Testis (tissue), 3 donors: ENCODE results near the gene SND1. TPM values are rescaled to one million over a fixed set of nuclear protein-coding genes. Genes with fewer than 3 reads are reported as not detected.

Experiments used
- DNase-seq: peaks from one replicate; pipeline ENCODE4 v3.0.0-alpha.2; 2019
- H3K27ac ChIP-seq, 2 donors: fragments of 200-600 bp; sonication (generic); one replicate each; pipeline ENCODE4 v1.5.1; 2019
- H3K27me3 ChIP-seq: fragments of 200-600 bp; sonication (generic); one replicate; pipeline ENCODE4 v1.5.1; 2019
- H3K36me3 ChIP-seq: fragments of 200-600 bp; sonication (generic); one replicate; pipeline ENCODE4 v1.5.1; 2017; ENCODE audit warnings: low read depth; ENCODE audit errors: missing control alignments
- H3K4me1 ChIP-seq: fragments of 200-600 bp; sonication (generic); one replicate; pipeline ENCODE4 v1.5.1; 2019
- H3K4me3 ChIP-seq, 2 donors: fragments of 200-600 bp; sonication (generic); one replicate each; pipeline ENCODE4 v1.5.1; 2017 to 2019
- H3K9me3 ChIP-seq: fragments of 200-600 bp; sonication (generic); one replicate; pipeline ENCODE4 v1.5.1; 2017
- POLR2A ChIP-seq: fragments of 450-650 bp; IDR thresholded peaks from one replicate; pipeline ENCODE4 v1.6.1; 2017; ENCODE audit warnings: antibody characterized with exemption, mild to moderate bottlenecking, moderate library complexity
- WGBS, 2 donors: methylation state at CpG; one replicate each; pipeline ENCODE4 v1.1.5; 2018; 5-methylcytosine and 5-hydroxymethylcytosine counted together
- intact Hi-C: fragments of 100-400 bp; cut with DNase I; formaldehyde crosslinking; loops from one replicate; pipeline ENCODE4 v1.15.1; 2023; ENCODE audit warnings: low total_unique reads
- polyA plus RNA-seq: library from polyadenylated mRNA; stranded (reverse); fragments of 350-450 nt; fragmentation: Illumina TruSeq; extraction: RNeasy Lipid Tissue Mini Kit (QIAGEN cat#74804); gene quantifications from one replicate; pipeline ENCODE4 v1.2.3, GENCODE V29; 2014; ENCODE audit warnings: low read depth, low replicate concordance; ENCODE audit not compliant: insufficient read depth
- total RNA-seq, 2 donors: library from RNA; depleted of rRNA; stranded (reverse); fragments of >200 nt; gene quantifications; one replicate each; pipeline ENCODE4 v1.2.3, GENCODE V29; 2016
- TF ChIP-seq, protein P1 (sequence below), 3 experiments: fragments of 450-650 bp in 2 of 3; fragments of 200-600 bp in 1 of 3; sonication (generic) in 1 of 3; IDR thresholded peaks; one replicate each; pipeline ENCODE4 v1.5.1; 2016 to 2019; ENCODE audit warnings: antibody characterized with exemption in 3 of 3, mild to moderate bottlenecking in 2 of 3, moderate library complexity in 1 of 3

Gene SND1
- total and polyA plus RNA-seq, 3 donors from 2014 or later = 132 to 207 (median 179) TPM

DNA sequence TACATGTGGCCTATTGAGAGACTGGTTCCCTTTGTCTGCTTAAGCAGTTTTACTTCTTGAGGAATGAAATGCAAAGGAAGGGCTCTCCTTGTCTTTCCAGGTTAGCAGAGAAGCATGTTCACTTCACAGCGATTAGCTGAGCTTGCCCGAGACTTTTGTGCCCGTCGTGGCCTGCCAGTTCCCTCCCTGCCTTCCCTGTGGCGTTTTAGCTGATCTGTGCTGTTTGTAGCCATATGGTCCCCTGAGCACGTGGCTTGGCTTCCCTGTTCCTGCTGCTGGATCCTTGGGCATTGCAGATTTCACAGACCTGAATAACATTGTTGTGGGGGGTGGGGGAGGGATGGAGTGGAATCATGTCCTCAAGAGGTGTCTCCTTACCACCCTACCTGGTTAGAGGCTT, 61.8 kb downstream of the SND1 start:
- no peaks in the 10 kb centered on the region for H3K4me1 ChIP-seq
- H3K36me3 ChIP-seq = no peaks in the 10 kb centered on the region
- no peak for DNase-seq
- H3K9me3 ChIP-seq = no peaks in the 10 kb centered on the region
- WGBS, 2 donors = 82 to 83% methylated on average over 6 of the region's 6 CpGs
- H3K4me3 ChIP-seq = no peak overlapping the region
- TF ChIP-seq POLR2A = no peak
- TF ChIP-seq, protein P1, sequence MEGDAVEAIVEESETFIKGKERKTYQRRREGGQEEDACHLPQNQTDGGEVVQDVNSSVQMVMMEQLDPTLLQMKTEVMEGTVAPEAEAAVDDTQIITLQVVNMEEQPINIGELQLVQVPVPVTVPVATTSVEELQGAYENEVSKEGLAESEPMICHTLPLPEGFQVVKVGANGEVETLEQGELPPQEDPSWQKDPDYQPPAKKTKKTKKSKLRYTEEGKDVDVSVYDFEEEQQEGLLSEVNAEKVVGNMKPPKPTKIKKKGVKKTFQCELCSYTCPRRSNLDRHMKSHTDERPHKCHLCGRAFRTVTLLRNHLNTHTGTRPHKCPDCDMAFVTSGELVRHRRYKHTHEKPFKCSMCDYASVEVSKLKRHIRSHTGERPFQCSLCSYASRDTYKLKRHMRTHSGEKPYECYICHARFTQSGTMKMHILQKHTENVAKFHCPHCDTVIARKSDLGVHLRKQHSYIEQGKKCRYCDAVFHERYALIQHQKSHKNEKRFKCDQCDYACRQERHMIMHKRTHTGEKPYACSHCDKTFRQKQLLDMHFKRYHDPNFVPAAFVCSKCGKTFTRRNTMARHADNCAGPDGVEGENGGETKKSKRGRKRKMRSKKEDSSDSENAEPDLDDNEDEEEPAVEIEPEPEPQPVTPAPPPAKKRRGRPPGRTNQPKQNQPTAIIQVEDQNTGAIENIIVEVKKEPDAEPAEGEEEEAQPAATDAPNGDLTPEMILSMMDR (IDR thresholded peaks at IDR 0.05) = no peak
- H3K27ac ChIP-seq = no peak overlapping the region
- no peaks in the 10 kb centered on the region for H3K27me3 ChIP-seq
- intact Hi-C loops = no loop called here

DNA sequence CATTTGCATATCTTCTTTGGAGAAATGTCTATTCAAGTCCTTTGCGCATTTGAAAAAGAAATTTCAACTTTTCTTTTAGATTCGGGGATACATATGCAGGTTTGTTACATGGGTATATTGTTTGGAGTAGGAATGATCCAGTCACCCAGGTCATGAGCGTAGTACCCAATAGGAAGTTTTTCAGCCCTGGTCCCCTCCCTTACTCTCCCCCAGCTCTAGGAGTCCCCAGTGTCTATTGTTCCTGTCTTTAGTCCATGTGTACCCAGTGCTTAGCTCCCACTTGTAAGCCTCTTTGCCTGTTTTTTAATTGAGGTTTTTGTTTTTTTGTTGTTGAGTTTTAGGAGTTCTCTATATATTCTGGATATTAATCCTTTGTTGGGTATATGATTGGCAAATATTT, 63.3 kb downstream of the SND1 start:
- TF ChIP-seq POLR2A = no peak
- TF ChIP-seq, protein P1 (IDR thresholded peaks at IDR 0.05) = no peak
- no peak overlapping the region for H3K27ac ChIP-seq
- no peaks in the 10 kb centered on the region for H3K36me3 ChIP-seq
- H3K4me1 ChIP-seq = no peaks in the 10 kb centered on the region
- H3K27me3 ChIP-seq = no peaks in the 10 kb centered on the region
- no peak for DNase-seq
- WGBS, 2 donors = 62 to 97% methylated on average over 3 of the region's 3 CpGs
- no peak overlapping the region for H3K4me3 ChIP-seq
- intact Hi-C loops = no loop called here
- no peaks in the 10 kb centered on the region for H3K9me3 ChIP-seq

- DNase-seq = no peak
- H3K9me3 ChIP-seq = no peaks in the 10 kb centered on the region
- TF ChIP-seq, protein P1 (IDR thresholded peaks at IDR 0.05) = no peak
- TF ChIP-seq POLR2A = no peak
- H3K27ac ChIP-seq = no peak overlapping the region
- no peaks in the 10 kb centered on the region for H3K36me3 ChIP-seq
- intact Hi-C loops = no loop called here
- no peaks in the 10 kb centered on the region for H3K27me3 ChIP-seq
- no peaks in the 10 kb centered on the region for H3K4me1 ChIP-seq
- 93 to 94% methylated on average over 1 of the region's 1 CpG for WGBS, 2 donors
- no peak overlapping the region for H3K4me3 ChIP-seq
These were observed 63.9 kb downstream of the SND1 start for GRCh38 chr7:127715901-127716300.

DNA sequence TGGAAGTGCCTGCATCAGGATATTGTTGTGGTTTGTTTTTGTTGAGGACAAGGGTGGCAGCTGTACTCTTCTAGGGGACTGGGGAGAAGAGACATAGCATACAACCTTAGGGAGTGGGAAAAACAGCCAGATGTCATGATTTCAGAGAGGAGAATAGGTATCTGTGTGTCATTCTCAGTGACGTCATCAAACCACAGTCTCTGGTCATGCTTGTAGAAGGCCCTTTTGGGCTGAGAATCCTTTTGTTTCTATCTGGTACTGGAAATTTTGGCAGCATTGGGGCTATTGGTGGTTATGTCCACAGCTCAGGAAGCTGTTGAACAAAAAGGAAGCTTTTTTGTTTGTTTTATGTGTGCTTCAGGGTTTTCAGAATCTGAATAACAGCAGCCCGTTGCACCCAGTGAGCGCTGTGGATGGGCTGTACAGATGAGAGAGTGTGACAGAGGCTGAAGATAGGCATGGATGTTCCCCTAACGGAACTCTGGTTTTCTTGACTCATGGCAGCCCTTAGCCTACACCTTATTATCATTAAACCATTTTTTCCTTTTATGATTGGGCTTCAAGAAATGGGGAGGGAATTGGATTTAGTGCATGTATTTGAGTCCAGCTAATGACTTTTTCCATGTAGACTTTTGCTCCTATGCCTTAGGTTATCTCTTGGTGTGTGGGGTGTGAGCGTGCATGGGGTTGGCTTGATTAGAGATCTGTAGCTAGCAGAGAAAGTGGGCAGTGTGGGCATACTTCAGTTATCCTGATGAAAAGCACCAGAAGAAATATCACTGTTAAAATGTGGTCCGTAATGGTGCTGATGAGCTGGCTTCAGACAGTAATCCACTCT, 65.7 kb downstream of the SND1 start:
- 95 to 96% methylated on average over 6 of the region's 6 CpGs for WGBS, 2 donors
- TF ChIP-seq, protein P1 (IDR thresholded peaks at IDR 0.05) = no peak
- TF ChIP-seq POLR2A = no peak
- H3K36me3 ChIP-seq = no peaks in the 10 kb centered on the region
- no peak overlapping the region for H3K27ac ChIP-seq
- no peaks in the 10 kb centered on the region for H3K27me3 ChIP-seq
- no peak for DNase-seq
- H3K9me3 ChIP-seq = no peaks in the 10 kb centered on the region
- H3K4me1 ChIP-seq = no peaks in the 10 kb centered on the region
- H3K4me3 ChIP-seq = no peak overlapping the region
- intact Hi-C loops = no loop called here

DNA sequence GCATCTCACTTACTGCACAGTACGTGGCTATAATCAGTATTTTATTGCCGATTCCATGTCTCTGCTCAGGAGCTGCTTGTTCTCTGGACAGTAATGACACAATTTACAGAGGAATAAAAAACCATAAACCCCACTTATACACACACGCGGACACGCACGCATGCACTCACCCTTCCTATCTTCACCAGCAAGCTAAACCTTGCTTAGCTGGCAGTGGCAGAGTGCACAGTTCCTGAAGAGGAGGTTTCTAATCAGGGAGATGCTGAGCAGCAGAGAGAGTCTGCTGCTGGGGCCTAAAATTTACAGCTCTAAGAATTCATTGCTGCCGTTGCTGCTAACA, 66.3 kb downstream of the SND1 start:
- H3K27me3 ChIP-seq = no peaks in the 10 kb centered on the region
- intact Hi-C loops = no loop called here
- DNase-seq = no peak
- WGBS, 2 donors = 88 to 94% methylated on average over 7 of the region's 7 CpGs
- no peaks in the 10 kb centered on the region for H3K9me3 ChIP-seq
- no peak for TF ChIP-seq POLR2A
- TF ChIP-seq, protein P1 (IDR thresholded peaks at IDR 0.05) = no peak
- H3K36me3 ChIP-seq = no peaks in the 10 kb centered on the region
- H3K27ac ChIP-seq = no peak overlapping the region
- H3K4me1 ChIP-seq = no peaks in the 10 kb centered on the region
- H3K4me3 ChIP-seq = no peak overlapping the region
